Stimulated activated CD4-positive, alpha-beta T cell treated with anti-CD3 and anti-CD28 coated beads, Interleukin-2, amount 100 ng/mL, for 24 hours (primary cell): Measurements from ENCODE around the gene ASB2.

ENCODE experiments used
- DNase-seq, 2 donors: peaks; one replicate each; pipeline ENCODE4 v3.0.0-alpha.2; 2020

ASB2 gene

DNA sequence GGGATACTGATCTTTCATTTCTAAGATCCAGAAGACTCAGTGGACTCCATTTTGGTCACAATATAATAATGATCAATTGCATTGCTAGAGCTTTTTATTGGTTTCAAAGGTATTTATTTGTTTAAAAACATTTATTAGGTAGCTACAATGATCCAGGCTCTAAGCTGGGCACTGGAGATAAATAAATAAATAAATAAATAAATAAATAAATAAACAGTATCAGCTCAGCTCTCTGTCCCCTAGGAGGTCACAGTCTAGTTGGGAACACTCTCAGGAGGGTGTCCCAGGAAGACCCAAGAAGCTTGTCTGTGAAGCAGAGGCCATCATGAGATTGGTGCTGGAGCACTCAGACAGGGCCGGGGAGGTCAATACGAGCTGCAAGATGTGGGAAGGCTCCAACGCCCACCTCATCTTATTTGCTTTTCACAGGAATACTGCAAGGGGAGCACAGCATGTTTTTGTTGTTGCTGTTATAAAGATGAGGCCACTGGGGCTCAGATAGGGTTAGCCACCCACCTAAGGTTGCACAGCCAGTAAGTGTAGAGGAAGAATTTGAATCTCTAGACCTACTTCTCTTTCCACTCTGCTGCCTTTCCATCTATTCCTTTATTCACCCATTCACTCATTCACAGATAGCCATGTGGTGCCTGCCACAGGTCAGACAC lies 15.5 kb downstream of the ASB2 start:
- no peak for DNase-seq

DNA sequence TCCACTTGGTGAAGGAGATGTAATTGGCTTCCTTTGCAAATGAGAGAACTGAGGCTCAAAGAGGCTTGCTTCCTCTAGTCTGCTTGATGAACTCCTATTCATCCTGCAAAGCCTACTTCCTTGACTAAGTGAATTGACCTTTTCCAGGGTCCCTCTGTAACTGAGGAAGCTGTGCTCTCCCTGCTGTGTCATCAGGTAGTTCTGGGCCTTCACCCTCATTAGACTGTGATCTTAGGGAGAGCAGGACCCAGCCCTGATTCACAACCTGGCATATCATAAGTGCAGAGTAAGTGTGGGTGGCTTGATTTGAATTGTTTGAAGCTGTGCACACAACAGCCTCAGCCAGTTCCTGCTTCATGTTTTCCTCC lies 16.3 kb downstream of the ASB2 start:
- DNase-seq: peak in 1 of 2 donors; percentile 57

DNA sequence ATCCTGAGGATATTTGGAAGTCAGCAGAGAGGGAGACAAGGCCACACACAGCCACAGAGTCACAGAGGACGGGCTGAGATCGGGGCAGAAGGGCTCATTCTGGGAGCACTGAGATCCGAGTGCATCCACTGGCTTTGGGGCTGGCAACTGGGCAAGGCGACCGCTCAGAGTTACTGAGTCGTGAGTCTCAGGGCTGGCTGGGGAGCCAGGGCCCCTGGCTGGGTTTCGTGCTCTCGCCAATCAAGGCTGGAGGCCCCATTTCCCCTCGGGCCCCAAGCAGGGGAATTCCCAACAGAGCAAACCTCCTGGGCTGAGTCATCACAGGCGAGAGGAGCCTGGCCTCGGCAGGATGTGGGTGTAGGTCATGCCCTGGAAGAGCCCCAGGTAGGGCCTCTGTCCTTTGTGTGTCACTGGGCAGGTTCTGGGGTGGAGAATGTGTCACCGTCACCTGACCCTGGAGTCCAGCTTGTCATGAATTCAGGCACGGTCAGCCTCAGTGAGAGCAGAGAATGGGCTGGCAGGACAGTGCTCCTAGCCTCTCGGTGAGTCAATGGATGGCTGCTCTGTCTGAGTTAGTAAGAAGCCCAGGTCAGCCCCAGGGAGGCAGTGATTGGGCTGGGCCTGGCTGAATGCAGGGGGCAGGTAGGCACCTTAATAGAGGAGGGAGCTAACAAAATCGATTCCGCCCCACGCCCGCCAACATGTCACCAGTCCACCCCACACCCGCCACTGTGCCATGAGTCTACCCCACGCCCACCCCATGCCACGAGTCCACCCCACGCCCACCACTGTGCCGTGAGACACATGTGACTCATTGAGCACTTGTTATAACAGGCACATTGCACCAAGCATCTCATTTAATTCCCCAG lies 16.9 kb downstream of the ASB2 start:
- peak; percentile 92 to 94 for DNase-seq

DNA sequence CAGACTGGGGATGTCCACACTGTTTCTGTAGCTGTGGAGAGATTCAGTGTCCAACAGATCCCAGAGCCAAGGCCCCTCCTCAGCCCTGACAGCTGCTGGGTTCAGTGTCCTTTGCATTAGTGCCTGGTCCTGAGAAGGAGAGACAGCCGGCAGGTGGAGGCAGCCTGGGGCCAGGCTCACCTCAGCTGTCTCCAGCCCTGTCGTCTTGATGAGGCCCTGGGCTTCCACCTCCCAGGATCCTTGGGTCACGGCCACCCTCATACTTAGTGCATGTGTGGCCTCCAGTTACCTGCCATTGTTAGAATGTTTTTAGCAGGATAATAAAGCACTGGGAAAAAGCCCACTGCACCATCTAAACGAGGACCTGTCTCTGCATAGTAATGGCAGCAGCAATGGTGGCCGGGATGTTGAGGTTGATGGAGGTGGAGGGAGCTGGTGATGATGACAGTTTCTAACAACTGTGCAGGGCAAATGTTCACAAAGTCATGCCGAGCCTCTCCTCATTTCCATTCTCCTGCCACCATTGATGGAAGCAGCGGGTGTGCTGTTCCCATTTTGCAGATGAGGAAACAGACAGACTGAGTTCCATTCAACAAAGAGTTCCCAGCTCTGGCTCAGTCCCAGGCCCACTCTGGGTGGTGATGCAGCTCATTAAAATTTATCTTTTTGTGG lies 17.7 kb downstream of the ASB2 start:
- DNase-seq: no peak

DNA sequence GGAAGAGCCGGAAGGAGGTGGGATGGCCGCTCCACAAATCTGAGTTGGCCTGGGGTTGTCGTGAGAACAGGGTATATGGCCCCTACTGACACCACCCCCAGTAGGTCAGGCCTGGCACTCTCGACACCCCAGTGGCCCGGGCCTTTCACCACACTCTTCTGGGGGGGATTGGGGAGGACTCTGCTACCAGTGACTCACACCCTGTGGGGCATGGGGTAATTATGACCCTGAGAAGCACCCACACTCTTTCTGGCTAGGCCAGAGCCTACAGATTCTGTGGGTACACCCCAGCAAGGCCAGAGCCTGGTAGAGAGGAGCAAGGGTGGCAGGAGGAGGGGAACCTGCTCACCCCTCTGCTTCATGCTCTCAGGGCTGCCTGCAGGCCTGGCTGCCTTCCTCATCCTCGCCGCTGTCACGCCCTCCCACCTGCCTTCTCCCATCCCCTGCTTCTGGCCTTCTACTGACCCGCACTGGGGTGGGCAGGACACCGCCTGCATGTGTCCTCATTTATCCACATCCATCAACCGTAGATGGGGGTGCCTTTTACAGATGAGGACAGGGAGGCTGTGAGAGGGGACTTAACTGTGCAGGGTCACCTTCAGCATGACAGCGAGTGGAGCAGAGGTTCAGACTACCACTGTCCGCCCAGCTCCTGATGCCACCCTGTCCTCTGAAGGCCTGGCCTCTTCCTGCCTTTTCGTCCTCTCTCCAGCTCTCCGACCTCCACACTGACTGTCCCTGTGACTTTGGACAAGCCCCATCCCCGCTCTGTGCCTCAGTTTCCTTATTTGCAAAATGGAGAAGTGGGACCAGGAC lies 18.4 kb downstream of the ASB2 start:
- DNase-seq: no peak

DNA sequence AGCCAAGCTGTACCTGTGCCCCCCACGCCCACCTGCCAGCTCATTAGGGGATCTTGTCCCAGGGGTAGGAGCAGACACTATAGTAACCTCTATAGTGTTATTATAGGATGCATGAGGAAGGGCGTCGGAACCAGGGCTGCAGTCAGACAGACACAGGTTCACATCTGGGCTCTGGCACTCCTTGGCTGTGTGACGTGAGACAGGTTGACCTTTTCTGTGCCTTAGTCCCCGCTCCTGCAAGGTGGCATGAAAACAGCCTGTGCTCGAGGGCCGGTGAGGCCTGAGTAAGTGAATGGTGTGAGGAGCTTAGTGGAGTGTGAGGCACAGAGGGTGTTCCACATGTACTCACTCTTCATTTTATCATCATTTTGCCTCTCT lies 19.0 kb downstream of the ASB2 start:
- no peak for DNase-seq

DNA sequence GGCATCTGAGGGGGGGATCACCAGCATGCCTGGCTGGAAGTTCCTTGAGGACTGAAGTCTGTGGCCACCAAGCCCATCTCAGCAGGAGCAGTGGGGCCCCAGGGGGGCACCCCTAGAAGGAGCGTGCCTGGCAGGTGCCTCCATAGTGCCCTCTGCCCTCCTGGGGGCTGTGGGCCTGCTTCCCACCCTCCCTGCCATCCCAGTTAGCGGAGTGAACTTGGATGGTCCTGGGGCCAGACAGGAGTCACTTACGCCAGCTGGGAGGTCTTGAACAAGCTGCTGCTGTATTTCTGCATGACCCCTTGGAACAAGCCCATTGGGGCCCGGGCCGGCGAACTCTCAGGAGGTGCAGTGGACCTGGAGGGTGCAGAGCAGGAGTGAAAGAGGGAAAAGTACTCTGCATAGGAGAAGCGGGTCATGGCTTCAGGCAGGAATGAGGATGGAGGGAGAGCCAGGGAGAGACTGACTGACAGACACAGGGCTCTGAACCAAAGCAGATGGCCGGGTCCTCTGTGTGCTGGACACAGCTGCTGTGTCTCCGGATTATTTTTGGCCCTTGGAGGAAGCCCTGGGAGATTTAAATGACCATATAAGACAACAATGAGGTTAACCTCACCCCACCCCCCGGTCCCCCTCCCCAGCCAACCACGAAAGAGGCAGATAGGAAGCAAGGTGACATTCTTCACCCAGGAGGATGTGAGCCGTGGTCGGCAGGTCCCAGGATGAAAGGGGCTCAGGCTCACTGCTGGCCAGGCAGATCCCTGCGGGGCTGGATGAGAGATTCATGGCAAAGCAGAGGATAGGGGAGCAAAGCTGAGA lies 19.6 kb downstream of the ASB2 start:
- no peak for DNase-seq

DNA sequence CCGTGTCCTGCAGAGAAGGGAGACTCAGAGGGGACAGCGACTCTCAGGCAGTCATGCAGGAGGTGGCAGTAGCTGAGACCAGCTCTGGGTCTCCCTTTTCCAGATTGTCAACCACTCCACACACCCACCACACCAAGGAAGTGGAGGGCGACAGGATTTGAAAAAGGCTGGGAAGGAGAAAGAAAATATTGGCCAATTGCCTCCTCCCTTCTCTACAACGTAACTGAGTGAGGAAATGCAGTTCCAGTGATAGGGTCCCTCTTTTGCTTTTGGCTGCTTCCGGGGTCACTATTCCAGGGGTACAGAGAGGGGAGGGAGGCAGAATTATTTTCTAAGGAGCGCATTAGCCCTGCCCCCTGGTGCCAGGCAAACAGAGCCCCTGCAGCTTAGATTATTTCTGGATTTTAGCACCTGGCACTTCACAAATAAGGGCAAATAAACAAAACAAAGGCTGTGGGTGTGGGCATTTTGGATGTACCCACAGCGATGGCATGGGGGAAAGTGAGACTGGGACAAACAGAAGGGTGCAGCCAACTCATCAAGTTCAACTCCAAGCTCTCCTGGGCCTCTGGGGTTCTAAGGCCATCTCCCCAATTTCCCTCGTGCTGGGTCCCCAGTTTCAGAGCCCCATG lies 20.4 kb downstream of the ASB2 start:
- no peak for DNase-seq

DNA sequence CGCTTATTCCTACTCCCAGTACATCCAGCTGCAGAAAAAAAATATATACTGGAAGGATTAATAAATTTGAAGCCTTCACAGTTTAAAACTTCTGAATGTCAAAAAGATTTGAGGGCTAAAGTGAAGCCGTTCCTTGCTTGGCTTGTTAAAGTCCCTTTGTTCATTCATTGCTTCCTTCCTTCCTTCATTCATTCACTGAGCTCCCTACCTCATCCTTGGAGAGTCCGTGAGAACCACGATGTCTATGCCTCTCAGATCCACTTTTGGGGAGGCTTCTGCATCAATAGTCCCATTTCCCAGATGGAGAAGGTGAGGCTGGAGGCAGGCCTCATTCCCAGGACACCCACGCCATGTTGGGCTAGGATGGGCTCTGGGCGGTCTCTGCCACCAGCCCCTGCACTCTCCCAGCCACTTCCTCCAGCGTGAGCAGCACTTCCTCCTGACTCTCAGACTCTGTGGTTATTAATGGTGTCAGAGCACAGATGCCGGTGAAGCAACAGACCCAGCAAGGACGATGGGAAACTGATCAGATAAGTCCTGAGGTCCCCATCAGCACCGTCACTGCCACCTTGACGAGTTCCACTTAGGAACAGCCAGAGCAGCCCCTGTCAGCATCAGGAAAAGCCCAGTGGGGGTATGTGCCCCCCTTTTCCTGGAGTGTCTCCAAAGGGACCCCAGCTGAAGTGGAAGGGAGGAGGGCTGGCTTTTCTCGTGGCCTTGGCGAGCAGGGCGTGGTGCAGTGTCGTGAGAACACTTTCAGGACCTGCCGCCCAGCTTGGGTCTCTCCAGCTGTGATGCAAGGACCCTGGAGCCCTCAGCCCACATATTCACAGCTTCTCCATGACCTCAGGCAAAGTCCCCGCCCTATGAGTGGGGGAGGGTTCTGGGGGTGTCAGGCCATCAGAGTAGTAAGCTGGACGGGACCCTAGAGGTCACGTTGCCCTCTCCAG lies 21.2 kb downstream of the ASB2 start:
- DNase-seq: peak in 1 of 2 donors; percentile 43

DNA sequence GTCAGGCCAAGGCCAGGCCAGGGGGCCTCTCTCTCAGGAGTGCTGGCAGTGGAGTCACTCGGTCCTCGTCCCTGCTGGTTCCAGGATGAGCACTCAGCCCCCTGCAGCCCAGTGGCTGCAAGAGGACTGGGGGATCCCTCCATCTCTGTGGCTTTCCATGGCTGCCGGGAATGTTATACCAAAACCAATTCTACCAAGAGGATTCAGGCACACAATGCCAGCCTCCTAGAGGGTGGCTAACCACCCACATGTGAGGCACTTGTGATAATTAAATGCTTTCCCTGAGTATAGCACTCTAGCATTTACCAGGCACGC lies 21.9 kb downstream of the ASB2 start:
- no peak for DNase-seq

DNA sequence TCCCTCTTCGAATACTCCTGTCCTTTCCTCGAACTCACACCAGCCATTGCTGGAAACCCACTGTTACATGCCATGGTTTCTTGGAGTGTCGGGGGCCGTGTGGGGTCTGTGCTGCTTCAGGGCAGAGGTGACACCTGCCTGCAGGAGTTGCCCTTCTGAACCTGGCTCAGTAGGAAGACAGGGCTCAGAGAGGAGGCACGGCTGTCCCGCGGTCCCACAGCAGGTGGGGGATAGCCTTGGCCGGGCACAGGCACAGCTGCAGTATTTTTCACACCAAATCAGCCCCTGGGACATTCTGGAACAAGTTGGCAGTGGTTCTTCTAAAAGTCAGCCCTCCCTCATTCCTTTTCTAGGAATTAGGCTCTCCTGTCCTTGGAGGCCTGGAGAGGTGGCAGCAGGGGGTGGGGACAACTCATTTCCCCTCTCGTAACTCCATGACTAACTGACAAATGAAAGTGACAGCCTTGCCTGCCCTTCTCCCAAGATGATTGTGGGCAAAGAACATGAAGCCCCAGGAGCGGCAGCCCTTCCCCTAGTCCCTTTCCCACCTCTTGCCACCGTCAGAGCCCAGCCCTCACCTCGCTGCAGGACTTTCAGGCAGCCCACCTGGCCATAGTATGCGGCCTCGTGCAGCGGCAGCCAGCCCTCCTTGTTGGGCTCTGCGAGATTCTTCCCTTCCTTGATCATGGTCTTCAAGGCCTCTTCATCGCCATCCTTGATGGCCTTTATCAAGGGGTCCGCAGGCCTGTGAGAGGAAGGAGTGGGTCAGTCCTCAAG lies 22.4 kb downstream of the ASB2 start:
- no peak for DNase-seq

DNA sequence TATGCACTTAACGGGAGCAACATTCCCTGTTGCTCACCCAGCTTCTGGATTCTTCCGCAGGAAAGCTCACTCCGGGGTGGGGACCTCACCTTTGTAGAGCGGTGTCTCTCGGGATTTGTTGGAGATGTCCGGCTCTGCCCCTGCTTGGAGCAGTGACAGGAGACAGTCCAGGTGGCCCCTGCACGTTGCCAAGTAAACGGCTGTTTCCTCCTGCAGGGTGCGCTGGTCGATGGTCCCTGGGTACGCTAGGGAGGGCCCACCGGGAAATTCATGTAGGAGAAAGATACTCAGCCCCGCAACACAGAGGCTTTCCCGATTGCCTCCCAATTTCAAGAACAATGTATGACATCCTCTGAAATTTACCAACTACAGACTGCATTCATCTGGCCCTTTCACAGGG lies 23.1 kb downstream of the ASB2 start:
- no peak for DNase-seq

DNA sequence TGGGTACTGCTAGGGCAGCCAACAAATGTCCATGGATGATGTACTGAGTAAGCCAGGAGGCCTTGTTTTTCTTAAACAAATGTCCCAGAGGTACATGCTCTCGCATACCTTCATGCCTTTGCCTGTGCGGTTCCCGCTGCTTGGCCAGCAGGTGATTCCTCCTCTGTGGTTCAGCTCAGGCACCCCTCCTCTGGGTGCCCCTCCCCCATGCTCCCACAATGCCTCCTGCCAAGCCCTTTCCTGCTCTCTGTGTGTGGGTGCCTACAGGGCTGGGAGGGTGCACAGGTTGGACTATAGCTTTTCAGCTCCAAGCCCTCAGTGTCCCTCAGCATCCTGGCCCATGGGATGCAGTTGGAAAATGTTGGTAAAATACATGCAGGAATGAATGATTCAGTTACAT lies 23.5 kb downstream of the ASB2 start:
- no peak for DNase-seq

DNA sequence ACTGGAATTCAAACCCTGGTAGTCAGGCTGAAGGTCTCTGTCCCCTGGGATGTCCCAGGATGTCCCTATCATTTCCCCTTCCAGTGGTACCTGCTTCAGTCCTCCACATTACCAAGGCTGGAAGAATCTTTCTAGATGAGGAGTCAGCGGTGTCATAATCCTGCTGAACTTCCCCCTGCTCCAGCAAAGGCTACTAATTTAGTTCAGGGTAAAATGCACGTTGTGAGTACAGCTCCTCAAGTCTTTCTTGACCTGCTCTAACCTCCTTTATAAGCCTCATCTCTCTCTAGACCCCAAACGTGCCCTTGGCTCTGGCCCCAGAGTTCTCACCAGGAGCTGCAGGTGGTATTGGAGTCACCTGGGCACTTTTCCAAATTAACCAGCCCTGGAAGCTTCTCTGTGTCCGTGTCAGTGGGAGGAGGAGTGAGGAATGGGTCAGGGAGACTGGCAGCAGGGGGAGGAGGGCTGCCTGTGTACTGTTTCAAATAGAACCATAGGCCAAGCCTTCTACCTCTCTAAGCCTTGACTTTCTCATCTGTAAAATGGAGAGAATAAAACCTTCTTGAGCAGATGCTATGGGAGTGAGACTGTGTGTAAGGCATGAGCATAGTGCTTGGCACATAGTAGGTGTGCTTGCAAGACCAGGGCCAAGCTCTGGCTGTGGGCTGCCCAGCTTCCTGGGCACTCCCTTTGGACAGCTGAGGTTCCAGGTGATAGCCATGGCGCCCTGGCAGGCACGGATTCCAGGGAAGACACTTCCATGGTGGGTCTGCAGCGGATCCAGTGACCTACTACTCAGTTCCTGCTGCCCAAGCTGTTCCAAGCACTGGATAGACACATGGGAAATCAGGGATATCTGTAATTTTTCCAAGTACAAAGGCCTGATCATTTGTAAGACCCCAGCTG lies 24.5 kb downstream of the ASB2 start:
- DNase-seq: no peak

DNA sequence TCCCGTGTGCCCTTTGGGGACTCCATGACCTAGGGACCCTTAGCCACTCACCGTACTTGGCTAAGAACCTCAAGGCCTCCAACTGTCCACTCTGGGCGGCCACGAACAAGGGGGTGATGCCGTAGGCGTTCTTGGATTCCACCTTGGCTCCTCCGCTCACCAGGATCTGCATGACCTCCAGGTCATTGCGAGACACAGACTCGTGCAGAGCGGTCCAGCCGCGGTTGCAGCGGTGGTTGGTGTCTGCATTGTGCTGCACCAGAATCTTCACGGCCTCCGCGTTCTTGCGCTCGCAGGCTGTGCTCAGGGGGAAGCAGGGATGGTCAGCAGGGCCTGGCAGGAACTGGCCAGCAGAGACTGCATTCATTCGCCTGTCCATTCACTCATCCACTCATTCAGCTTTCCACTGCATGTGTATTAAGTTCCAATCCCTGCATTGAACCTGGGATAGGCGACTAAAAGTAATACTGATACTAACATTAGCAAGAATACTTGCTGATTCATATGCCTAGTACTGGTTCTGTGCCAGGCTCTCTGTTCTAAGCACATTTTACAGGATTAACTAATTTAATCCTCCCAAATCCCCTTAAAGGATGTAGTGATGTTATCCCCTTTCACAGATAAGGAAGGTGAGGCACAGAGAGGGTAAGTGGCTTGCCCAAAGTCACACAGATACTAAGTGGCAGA lies 25.3 kb downstream of the ASB2 start:
- DNase-seq: no peak

DNA sequence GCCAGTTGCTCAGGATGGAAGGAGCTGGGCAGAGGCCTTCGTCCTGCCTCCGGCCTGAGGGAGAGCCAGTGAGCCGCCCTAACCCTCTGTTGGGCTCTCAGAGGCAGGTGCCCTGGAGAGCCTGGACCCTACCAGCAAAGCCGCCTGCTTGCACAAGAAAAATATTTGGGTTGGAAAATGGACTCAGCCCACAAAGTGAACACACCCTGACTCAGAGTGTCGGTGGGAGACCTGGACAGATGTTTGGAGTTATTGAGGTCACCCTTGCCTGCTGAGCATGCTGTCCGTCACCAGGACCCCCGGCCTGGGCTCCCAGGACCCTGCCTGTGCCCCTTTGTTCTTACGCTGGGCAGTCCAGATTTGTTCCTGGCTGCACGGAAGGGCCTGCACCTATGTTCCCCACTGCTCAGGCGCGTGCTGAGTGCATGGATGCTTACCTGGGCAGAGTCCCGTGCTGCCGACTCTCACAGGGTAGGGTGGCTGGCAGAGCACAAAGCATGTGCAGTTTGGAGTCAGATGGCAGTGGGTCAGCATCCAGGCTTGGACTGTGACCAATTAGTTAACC lies 26.8 kb downstream of the ASB2 start:
- no peak for DNase-seq

DNA sequence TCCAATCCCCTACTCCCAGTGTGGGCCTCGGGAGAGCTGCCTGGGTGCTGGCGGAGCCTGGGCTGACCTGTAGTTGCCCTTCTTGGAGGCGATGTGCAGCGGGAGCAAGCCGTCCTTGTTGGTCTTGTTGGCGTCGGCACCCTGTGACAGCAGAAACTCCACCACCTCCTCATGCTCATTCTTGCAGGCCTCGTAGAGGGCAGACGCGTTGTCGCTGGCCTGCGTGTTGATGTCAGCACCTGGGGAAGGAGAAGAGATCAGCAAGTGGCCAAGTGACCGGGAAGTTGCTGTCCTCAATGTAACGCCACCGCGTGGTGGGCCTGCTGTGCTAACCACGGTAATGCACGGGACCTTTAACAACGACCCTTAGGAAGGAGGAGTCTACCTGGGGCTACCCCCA lies 29.1 kb downstream of the ASB2 start:
- no peak for DNase-seq

DNA sequence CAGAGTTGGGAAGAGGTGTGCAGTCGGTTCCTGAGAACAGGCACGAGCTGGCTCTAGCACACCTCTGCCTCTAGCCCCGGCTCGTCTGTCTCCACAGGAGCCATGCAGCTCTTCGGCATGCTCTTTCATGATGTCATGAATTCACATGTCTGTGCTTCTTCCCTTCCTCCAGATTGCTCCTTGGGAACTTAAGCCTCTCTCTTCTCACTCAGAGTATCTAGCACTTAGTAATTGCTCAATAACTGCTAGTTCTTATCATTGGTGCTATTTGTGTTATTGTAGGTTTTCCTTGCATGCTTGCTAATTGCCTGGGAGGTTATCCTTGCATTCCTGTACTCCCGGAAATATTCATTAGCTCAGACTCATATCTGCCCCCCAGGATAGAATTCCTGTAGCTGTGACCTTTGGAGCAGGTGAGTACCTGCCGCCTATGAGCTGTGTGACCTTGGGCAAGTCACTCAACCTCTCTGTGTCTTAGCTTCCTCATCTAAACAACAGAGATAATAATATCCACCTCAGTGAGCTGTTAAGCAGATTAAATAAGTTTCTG lies 29.8 kb downstream of the ASB2 start:
- no peak for DNase-seq
